Fibroblast of pulmonary artery (primary cell): ENCODE measurements around the gene PRKCE.

Experiments
- DNase-seq: peaks from one replicate; pipeline ENCODE4 v3.0.0-alpha.2; 2010; ENCODE audit warnings: low read depth
- H3K4me3 ChIP-seq: replicated peaks from 2 replicates; pipeline ENCODE4 v1.5.1; 2011; ENCODE audit warnings: low read depth, mild to moderate bottlenecking, control low read depth, low read length, moderate library complexity
- TF ChIP-seq, protein P1 (sequence below): IDR thresholded peaks from 2 replicates; pipeline ENCODE4 v1.5.1; 2011; ENCODE audit warnings: mild to moderate bottlenecking, control low read depth, low read length, inconsistent platforms; ENCODE audit errors: missing control alignments

PRKCE gene

DNA sequence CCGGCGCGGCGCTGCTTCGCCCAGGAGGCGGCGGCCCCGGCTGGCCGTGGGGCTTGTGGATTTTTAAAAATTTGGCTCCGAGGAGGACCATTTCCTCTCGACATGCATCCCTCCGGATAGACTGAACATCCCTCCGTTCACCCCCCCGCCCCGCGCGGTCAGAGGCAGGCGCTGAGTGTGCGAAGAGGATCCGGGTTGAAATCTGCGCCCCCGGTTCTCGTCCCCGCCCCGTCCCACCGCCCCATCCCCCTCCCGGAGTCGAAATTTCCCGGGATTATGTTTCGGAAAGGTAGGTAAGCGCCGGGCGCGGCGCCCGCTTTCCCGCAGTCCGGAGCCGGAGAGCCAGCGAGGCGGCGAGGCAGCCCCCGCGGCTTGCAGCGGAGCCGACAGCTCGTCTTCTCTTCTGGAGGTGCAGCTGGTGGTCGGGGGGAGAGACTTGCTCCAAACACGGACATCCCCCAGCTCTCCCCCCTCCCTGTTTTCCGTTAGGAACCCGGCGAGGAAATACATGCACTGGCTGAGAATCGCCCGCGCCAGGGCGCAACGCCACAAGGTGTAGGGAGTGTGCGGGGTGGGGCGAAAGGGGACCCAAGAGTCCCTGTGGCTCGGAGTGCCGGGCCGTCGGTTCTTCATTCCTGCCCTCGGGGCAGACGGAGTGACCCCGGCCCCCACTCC, at the start of gene PRKCE:
Gene PRKCE, plus strand, starts transcription at position 261 of the 675 bp plus-strand sequence.
- TF ChIP-seq, protein P1, sequence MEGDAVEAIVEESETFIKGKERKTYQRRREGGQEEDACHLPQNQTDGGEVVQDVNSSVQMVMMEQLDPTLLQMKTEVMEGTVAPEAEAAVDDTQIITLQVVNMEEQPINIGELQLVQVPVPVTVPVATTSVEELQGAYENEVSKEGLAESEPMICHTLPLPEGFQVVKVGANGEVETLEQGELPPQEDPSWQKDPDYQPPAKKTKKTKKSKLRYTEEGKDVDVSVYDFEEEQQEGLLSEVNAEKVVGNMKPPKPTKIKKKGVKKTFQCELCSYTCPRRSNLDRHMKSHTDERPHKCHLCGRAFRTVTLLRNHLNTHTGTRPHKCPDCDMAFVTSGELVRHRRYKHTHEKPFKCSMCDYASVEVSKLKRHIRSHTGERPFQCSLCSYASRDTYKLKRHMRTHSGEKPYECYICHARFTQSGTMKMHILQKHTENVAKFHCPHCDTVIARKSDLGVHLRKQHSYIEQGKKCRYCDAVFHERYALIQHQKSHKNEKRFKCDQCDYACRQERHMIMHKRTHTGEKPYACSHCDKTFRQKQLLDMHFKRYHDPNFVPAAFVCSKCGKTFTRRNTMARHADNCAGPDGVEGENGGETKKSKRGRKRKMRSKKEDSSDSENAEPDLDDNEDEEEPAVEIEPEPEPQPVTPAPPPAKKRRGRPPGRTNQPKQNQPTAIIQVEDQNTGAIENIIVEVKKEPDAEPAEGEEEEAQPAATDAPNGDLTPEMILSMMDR: no peak
- H3K4me3 ChIP-seq: peak within 1 kb of the TSS; percentile 84
- DNase-seq: no peak

DNA sequence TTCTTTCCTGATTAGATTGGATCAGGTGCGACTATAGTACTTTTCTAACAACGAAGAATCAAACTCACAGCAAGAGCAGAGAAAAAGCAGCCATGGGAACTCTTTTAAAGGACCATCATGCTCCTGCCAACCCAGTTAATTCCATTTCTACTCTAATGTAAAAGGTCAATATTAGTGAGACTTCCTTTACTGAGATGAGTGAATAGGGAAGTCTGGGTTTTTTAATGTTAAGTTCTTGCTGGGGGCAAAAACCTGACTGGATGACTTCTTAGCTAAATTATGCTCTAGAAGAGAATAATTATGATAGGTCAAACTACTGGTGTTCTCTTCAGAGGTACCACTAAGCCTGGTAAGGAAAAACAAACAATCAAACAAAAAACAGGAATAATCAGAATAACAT, 48.9 kb upstream of the PRKCE start:
- no peak overlapping the region for H3K4me3 ChIP-seq
- TF ChIP-seq, protein P1: no peak
- DNase-seq: no peak

DNA sequence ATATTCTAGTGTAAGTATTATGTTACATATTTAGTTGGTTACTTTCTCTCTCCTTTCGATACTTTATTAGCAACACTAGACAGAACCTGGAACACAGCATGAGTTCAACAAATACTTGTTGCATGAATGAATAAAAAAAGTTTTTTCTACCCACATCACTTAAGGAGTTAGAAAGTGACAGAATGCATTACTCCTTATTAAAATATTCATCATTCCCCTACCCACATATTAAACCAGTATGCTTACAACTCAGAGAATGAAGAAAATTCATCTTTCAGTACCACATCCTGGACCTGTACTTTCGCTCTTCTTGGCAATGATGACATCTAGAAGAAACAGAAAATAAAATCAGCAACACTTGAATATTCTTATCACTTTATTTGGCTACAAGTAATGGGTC, 46.4 kb upstream of the PRKCE start:
- TF ChIP-seq, protein P1: no peak
- DNase-seq: no peak
- no peak overlapping the region for H3K4me3 ChIP-seq

DNA sequence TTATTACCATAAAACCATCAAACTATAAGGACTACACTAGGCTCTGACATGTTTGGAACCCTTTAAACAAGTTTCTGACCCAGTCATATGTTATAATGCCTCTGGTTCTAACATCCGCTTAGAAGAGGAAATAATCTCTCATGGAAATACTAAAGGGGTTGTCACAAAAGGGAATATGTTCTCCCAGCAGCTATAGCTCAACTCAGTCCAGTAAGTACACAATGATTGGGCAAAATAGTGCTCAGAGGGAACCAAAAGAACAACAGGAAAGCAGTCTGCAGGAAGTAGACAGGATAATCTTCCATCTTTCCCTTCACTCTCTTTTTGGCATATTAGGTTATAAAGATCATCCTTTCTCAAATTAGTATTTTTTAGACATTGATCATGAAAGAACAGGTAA, 44.7 kb upstream of the PRKCE start:
- TF ChIP-seq, protein P1: no peak
- no peak overlapping the region for H3K4me3 ChIP-seq
- DNase-seq: no peak

DNA sequence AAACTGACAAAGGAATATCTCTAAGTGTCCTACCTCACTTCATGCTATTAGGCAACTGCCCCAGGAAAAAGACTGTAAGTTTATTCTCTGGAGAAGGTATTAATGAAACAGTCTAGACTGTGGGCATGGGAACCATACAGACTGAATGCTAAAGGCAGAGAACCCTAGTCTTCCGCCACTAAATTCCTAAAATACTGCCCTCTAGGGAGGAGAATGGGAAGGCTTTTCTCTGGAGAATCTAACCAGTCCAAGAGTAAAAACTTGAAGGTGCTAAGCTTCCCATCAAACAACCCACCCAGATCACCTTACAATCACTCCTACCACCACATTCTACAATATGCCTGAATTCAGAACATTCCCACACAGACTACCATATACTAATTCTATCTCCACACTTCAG, 43.8 kb upstream of the PRKCE start:
- DNase-seq: peak; percentile 42
- H3K4me3 ChIP-seq: no peak overlapping the region
- TF ChIP-seq, protein P1: peak; percentile 54

DNA sequence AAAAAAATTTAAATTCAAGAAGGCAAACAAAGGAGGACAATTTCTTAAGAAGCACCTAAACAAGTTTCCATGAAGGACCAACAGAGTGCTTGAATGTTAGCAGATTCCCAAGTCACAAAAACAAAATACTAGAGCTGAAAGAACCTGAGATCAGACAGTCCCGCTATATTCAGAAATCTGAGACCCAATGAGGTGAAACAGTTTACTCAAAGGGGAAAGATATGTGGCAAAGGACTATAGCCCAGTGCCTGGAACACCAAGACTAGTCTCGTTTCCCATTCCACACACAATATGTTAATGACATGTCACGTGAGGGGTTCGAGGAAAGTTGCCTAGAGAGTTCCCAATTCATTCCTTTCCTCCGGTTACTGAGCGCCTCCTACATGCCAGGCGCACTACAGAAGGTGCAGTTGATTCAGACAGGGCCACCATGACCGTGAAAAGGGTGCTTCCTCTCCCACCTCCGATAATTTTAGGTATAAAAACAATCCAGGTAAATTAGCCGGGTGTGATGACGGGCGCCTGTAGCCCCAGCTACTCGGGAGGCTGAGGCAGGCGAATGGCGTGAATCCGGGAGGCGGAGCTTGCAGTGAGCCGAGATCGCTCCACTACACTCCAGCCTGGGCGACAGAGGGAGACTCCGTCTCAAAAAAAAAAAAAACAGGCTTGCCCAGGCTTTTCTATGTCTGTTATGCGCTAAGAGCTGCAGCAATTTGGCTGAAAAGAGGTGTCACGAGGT, 41.0 kb upstream of the PRKCE start:
- DNase-seq: peak; percentile 75
- H3K4me3 ChIP-seq: peak overlapping the region; percentile 90
- TF ChIP-seq, protein P1: peak; percentile 43
